ENCODE measurements around the gene DIPK1B. TPM values are rescaled to one million over a fixed set of nuclear protein-coding genes. Genes with fewer than 3 reads are reported as not detected.
A peak's percentile ranks its signal among the peaks of the same experiment; 100 is the strongest.

DIPK1B gene
- total and polyA plus RNA-seq, 10 of the 15 experiments (the other 5 are each of a cell fraction or from before 2014, with no cell fraction given): 0.08 to 0.28 (median 0.13) TPM; not detected in 3

DNA sequence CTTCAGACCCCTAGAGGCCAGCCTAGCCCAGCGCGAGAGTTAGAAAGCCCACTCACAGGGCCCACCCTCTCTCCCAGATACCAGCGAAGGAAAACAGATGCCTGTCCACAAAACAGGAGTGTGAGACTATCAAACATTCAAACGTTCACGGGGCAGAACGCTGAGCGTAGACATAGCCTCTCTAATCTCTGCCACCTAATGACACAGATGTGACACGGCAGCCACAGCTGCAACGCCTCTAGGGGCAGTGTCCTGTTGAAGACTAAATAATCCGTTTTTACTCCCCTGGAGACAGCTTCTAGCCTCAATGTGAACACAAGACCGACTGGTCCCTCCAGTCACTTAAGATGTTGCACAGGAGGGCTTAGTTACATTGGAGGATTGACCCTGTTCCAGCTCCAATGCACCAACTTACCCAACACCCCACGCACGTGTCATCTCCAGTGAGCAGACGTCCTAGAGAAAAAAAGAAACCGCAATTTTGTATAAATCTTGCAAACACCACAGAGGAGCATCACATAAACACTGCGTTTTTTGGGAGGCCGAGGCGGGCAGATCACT lies 14.3 kb downstream of the DIPK1B start (continued):
- TF ChIP-seq, protein P1, sequence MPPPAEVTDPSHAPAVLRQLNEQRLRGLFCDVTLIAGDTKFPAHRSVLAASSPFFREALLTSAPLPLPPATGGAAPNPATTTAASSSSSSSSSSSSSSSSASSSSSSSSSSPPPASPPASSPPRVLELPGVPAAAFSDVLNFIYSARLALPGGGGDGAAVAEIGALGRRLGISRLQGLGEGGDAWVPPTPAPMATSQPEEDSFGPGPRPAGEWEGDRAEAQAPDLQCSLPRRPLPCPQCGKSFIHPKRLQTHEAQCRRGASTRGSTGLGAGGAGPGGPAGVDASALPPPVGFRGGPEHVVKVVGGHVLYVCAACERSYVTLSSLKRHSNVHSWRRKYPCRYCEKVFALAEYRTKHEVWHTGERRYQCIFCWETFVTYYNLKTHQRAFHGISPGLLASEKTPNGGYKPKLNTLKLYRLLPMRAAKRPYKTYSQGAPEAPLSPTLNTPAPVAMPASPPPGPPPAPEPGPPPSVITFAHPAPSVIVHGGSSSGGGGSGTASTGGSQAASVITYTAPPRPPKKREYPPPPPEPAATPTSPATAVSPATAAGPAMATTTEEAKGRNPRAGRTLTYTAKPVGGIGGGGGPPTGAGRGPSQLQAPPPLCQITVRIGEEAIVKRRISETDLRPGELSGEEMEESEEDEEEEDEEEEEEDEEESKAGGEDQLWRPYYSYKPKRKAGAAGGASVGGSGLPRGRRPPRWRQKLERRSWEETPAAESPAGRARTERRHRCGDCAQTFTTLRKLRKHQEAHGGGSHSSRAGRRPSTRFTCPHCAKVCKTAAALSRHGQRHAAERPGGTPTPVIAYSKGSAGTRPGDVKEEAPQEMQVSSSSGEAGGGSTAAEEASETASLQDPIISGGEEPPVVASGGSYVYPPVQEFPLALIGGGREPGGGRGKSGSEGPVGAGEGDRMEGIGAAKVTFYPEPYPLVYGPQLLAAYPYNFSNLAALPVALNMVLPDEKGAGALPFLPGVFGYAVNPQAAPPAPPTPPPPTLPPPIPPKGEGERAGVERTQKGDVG (CRISPR knock-in tag; IDR thresholded peaks at IDR 0.05): no peak
- TF ChIP-seq IKZF1 (conservative IDR thresholded peaks at IDR 0.05): no peak
- no peak for TF ChIP-seq ZNF384 (IDR thresholded peaks at IDR 0.05; ENCODE audit: borderline replicate concordance, low read depth, low read length)
- TF ChIP-seq, protein P2, sequence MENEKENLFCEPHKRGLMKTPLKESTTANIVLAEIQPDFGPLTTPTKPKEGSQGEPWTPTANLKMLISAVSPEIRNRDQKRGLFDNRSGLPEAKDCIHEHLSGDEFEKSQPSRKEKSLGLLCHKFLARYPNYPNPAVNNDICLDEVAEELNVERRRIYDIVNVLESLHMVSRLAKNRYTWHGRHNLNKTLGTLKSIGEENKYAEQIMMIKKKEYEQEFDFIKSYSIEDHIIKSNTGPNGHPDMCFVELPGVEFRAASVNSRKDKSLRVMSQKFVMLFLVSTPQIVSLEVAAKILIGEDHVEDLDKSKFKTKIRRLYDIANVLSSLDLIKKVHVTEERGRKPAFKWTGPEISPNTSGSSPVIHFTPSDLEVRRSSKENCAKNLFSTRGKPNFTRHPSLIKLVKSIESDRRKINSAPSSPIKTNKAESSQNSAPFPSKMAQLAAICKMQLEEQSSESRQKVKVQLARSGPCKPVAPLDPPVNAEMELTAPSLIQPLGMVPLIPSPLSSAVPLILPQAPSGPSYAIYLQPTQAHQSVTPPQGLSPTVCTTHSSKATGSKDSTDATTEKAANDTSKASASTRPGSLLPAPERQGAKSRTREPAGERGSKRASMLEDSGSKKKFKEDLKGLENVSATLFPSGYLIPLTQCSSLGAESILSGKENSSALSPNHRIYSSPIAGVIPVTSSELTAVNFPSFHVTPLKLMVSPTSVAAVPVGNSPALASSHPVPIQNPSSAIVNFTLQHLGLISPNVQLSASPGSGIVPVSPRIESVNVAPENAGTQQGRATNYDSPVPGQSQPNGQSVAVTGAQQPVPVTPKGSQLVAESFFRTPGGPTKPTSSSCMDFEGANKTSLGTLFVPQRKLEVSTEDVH (IDR thresholded peaks at IDR 0.05; ENCODE audit: low read depth, partially characterized antibody): no peak
- TF ChIP-seq ETV6 (conservative IDR thresholded peaks at IDR 0.05 in 1 of 2, IDR thresholded peaks at IDR 0.05 in 1 of 2; ENCODE audit: borderline replicate concordance in 1 of 2, low read depth in 1 of 2): no peak
- peak; percentile 49; the same call in 1 of the 2 replicates for TF ChIP-seq RUNX3 (IDR thresholded peaks at IDR 0.05; ENCODE audit: low read length)
- TF ChIP-seq SRF (IDR thresholded peaks at IDR 0.05; ENCODE audit: low read depth in 2 of 2, low read length in 2 of 2): no peak
- TF ChIP-seq NFXL1 (IDR thresholded peaks at IDR 0.05; ENCODE audit: borderline replicate concordance): no peak
- TF ChIP-seq TARDBP (IDR thresholded peaks at IDR 0.05; ENCODE audit: borderline replicate concordance): no peak
- no peak for TF ChIP-seq SIX5 (IDR thresholded peaks at IDR 0.05; ENCODE audit: low read depth, low read length, severe bottlenecking)
- no peak for TF ChIP-seq STAT1 (conservative IDR thresholded peaks at IDR 0.05)
- TF ChIP-seq BHLHE40 (IDR thresholded peaks at IDR 0.05; ENCODE audit: borderline replicate concordance in 1 of 2, low read depth in 2 of 2, low read length in 1 of 2): peak; percentile 54 to 57; a peak in 3 of 4 replicates
- TF ChIP-seq CREM (IDR thresholded peaks at IDR 0.05; ENCODE audit: low read depth): peak; percentile 65
- TF ChIP-seq BRCA1 (IDR thresholded peaks at IDR 0.05; ENCODE audit: low read depth, low read length): no peak
- TF ChIP-seq NBN (IDR thresholded peaks at IDR 0.05): no peak
- TF ChIP-seq HSF1 (IDR thresholded peaks at IDR 0.05; ENCODE audit: low read depth, low read length): no peak
- no peak for TF ChIP-seq MAX (IDR thresholded peaks at IDR 0.05; ENCODE audit: low read depth, low read length)
- TF ChIP-seq NFIC (IDR thresholded peaks at IDR 0.05; ENCODE audit: low read depth, low read length): no peak
- TF ChIP-seq TAF1 (IDR thresholded peaks at IDR 0.05; ENCODE audit: borderline replicate concordance, low read depth, low read length): no peak

All from GM12878 (cell line).